M059J (cell line): Measurements from ENCODE around the gene DEDD. TPM values are rescaled to one million over a fixed set of nuclear protein-coding genes. Genes with fewer than 3 reads are reported as not detected.

ENCODE experiments used
- DNase-seq: peaks from one replicate; pipeline ENCODE4 v3.0.0-alpha.2; 2012; ENCODE audit warnings: low read depth
- total RNA-seq: library from RNA; depleted of rRNA; stranded (reverse); fragments of >200 nt; shearing (Covaris generic); gene quantifications from 2 replicates; pipeline ENCODE4 v1.2.3, GENCODE V29; 2014

DEDD gene
- total RNA-seq, 1 experiment from 2014 or later: 34.0 TPM

DNA sequence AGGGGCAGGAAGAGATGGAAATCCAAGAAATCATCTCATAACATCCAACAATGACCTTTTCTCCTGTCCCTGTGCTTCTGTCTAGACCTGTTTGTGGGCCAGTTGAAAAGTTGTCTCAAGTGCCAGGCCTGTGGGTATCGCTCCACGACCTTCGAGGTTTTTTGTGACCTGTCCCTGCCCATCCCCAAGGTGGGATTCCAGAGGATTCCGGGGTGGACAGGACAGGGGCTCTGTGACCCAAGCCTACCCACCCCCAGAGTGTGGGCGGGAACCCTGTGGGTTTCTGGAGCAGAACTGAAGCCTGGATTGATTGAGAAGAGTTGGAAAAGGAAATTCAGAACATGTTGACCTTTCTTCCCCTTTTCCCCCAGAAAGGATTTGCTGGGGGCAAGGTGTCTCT lies 31.3 kb upstream of the DEDD start:
- DNase-seq: no peak

- no peak for DNase-seq
Measured at GRCh38 chr1:161162806-161163205, 30.3 kb upstream of the DEDD start.

DNA sequence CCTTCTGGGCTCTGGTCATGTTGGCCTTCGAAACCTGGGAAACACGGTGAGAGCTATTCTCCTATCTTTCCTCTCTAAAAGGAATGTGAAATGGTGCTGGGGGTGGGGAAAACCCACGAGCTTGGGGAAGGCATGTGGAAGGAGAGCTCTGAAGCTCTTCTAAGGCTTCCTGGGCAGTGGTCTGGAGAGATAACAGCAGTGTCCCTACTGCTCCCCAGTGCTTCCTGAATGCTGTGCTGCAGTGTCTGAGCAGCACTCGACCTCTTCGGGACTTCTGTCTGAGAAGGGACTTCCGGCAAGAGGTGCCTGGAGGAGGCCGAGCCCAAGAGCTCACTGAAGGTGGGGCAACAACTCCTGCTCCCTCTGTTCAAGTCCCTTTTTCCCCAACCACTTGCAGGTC lies 29.6 kb upstream of the DEDD start:
- DNase-seq: no peak

- no peak for DNase-seq
Measured at GRCh38 chr1:161161652-161162051, 29.2 kb upstream of the DEDD start.

GRCh38 chr1:161160671-161161145 lies 28.2 kb upstream of the DEDD start:
- no peak for DNase-seq

GRCh38 chr1:161159913-161160243 lies 27.4 kb upstream of the DEDD start:
- no peak for DNase-seq

DNA sequence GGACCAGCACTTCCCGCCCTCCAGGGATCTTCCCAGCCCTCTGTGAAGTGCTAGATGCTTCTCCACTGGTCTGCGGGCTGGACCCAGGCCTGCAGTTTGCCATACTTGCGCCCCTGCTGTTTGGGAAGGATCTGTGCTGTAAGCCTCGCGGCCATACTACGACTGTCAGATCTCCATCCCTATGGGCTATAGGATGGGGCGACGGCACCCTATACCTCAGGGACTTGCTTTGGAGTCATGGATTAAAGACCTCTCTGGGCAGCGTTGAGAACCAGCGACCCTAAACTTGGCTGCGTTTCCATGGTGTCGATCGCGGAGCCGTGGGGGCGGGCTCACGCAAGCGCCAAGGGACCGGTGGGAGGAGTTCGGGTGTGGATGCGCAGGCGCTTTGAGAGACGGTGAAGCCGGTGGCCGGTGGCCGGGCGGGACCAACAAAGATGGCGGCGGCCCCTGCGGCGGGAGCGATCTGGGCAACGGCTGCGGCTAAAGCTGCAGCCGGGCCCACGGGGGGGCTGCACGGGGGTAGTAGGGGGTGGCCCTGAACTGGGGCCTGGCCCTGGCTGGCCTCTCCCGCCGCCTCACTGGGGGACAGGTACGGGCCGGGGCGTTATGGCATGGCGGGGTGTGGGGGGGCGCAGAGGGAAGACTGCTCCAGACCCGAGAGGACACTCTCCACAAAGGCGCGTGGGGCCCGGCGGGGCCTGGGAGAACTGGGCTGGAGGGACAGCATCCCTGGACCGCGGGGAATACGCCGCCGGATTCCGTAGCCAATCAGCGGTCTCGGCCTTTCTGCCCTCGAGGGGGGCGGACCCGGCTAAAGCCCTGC lies 26.8 kb upstream of the DEDD start, which contains the start of gene USP21:
Gene USP21 (plus strand): TSS at position 414 of the 826 bp plus-strand sequence. CDS start 1,141 bp downstream, outside the sequence.
- peak; percentile 88 for DNase-seq

GRCh38 chr1:161158316-161159010 lies 26.0 kb upstream of the DEDD start:
- no peak for DNase-seq

GRCh38 chr1:161157867-161158266 lies 25.4 kb upstream of the DEDD start:
- DNase-seq: no peak

GRCh38 chr1:161153682-161154337 lies 21.3 kb upstream of the DEDD start, which contains the start of gene UFC1:
TSS of gene UFC1 (plus strand) at chr1:161153978. CDS start at chr1:161153998, 20 bp downstream.
- peak; percentile 92 for DNase-seq

- DNase-seq: no peak
Measured at GRCh38 chr1:161153176-161153575, 20.7 kb upstream of the DEDD start.

DNA sequence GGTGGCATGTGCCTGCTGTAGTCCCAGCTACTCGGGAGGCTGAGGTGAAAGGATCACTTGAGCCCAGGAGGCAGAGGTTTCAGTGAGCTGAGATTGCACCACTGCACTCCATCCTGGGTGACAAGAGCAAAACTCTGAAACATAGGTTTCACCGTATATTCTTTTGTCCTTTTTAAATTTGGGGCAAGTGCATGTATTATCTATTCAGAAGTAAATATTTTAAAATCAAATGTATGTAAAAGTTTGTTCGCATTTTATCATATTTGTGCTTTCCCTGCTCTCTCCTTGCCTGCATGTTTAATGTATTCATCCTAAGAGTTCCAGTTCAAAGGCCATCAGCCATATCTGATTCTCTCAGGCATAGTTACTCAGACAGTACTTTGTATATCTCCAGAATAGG lies 13.4 kb upstream of the DEDD start:
- no peak for DNase-seq

DNA sequence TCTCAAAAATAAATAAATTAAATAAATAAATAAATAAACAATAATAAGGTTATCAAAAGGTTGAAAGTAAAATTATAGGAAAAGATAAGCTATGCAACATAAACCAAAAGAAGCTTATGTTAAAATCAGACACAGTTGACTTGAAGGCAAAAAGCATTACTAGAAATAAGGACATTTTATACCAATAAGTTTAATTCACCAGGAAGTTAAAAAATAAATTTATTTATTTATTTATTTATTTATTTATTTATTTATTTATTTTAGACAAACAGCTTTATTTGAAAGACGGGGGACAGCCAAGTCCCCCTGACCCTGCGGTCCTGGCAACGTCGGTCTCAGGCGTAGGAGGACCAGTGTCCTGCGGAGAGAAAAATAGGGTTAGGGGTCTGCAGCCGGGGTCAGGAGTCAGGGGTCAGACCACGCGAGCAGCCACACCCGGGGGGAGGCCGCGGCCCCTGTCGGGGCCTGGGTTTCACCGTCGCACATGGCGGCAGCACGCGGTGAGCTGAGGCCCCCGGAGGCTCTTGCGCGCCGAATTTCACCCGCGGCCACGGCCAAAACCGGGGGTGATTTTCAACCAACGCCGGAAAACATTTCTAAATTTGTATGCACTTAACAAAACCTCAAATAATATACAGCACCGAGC lies 8.4 kb upstream of the DEDD start:
- no peak for DNase-seq

DNA sequence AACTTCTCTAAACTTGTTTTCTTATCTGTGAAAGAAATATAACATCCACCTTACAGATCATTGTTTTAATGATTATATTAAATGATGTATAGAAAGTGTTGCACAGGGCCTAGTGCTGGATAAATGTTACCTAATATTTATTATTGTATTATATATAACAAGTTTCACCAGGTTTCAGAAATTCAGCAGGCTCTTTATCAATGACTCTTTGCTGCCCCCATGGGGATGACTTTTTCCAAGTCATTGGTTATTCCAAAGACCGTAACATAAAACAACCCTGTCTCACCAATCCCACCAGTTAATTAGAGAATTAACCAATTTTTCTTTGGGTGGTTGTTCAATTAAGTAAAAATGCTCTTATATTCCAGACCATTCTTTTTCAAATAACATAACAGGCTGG lies 7.3 kb upstream of the DEDD start:
- peak; percentile 50 for DNase-seq

DNA sequence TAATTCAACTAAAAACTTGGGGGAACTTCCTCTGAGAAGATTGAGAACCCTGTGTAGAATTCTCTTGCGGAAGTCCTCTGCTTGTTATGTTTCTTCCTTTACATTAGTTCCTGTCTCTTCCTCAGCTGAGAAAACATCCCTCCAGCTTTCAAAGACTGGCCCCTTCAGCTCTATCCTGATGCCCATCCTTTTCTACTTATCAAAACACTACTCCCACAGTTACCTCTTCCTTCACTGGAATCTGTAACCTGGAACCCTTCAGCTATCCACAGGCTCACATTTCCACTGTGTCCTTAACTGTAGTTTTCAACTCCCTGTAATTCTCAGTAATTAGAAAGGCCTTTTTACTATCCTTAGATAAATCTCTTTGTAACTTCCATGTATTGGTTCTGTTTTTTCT lies 6.0 kb upstream of the DEDD start:
- no peak for DNase-seq

GRCh38 chr1:161137881-161138280 lies 5.4 kb upstream of the DEDD start:
- DNase-seq: no peak

DNA sequence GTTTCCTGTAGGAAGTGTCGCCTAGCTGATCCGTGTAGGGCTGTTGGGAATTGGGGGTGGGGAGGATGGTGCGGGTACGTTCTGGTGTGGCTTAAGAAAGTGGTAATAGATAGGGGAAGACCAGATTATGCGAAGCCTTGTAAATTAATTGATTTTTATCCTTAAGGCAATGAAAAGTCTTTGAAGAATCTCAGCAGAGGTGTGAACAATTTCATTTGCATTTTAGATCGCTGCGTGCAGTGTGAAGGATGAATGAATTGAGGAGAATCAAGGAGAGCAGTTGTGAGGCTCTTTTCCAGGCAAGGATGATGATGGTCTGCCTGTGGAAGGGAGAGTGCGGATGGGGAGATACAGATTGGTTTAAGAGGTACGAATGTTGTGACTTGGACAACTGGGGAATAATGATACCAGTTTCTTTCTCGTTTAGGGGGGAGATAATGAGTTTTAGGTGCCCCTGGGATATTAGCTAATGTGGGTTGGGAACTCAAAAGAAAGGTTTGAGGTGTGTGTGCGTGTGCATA lies 813 bp upstream of the DEDD start:
- no peak for DNase-seq

GRCh38 chr1:161131523-161132409 lies 701 bp downstream of the DEDD start:
- DNase-seq: peak; percentile 37

DNA sequence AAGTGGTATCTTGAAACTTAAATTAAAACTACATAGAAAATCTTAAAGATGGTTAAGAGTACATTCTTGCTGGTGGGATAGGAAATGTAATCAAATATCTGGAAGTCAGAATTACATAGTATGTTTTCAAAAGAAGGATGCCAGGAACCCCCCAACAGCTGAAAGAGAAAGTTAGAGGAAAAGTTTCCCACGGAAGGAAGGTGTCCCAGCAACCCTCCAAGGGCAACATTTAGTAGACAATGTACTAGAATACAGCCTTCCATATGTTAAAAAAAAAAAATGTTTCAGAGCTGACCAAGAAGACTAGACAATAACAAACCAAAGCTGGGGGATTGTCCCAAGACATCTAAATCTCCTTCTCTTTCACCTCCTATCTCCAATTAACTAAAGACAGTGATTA lies 2.2 kb downstream of the DEDD start:
- no peak for DNase-seq

DNA sequence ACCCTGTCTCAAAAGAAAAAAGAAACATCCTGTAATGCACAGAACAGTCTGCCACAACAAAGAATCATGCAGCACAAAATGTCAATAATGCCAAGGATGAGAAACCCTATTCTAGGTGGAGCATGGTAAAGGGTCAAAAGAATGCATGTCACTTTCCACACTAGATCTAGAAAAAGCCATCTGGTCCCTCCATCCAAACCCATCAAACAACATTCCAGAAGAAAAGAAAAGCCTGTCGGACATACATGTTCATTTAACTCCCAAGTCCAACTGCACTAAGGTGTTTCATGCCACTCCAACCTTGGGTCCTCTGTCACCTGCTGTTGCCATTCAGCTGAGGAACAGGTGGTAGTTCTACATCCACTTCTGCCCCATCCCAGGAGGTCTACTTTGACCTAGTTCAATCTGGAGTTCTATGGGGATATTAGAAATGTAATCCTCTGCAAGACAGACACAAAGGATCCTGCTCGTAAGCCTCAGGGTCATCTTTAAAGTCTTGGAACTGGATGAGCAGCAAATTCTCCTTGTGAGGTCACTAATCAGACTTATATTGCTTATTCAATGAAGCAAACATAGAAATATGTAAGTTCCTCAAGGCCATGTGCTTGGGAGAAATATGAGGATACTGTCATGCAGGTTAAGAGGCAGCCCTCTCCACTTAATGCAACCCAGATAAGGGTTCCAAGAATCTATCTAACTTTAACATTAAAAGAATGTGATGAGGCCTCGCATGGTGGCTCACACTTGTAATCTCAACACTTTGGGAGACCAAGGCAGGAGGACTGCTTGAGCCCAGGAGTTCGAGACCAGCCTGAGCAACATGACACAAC lies 3.7 kb downstream of the DEDD start:
- DNase-seq: no peak
